Astrocyte (in vitro differentiated cells and primary cell): ENCODE data around the gene ADAMTS20.

Experiments used
- EZH2 ChIP-seq: IDR thresholded peaks from 2 replicates; pipeline ENCODE4 v1.6.1; 2012; ENCODE audit warnings: mild to moderate bottlenecking, low read length, inconsistent platforms; ENCODE audit not compliant: insufficient read depth
- TF ChIP-seq, protein P1 (sequence below): IDR thresholded peaks from 2 replicates; pipeline ENCODE4 v1.5.1; 2011; ENCODE audit warnings: low read depth, mild to moderate bottlenecking, inconsistent platforms, low read length, moderate library complexity; ENCODE audit not compliant: insufficient read depth

- TF ChIP-seq, protein P1, sequence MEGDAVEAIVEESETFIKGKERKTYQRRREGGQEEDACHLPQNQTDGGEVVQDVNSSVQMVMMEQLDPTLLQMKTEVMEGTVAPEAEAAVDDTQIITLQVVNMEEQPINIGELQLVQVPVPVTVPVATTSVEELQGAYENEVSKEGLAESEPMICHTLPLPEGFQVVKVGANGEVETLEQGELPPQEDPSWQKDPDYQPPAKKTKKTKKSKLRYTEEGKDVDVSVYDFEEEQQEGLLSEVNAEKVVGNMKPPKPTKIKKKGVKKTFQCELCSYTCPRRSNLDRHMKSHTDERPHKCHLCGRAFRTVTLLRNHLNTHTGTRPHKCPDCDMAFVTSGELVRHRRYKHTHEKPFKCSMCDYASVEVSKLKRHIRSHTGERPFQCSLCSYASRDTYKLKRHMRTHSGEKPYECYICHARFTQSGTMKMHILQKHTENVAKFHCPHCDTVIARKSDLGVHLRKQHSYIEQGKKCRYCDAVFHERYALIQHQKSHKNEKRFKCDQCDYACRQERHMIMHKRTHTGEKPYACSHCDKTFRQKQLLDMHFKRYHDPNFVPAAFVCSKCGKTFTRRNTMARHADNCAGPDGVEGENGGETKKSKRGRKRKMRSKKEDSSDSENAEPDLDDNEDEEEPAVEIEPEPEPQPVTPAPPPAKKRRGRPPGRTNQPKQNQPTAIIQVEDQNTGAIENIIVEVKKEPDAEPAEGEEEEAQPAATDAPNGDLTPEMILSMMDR = no peak
- no peak for TF ChIP-seq EZH2
Observed at GRCh38 chr12:43585676-43586075, 33.7 kb upstream of the ADAMTS20 start.
